Peyer's patch (tissue), 4 donors: Measurements from ENCODE around the gene CDK11B.

Experiments
- POLR2A ChIP-seq, 2 donors: fragments of 450-650 bp; IDR thresholded peaks; one replicate each; pipeline ENCODE4 v1.5.1; 2017; ENCODE audit warnings: antibody characterized with exemption in 2 of 2, mild to moderate bottlenecking in 2 of 2, moderate library complexity in 2 of 2
- TF ChIP-seq, protein P1 (sequence below), 6 experiments: fragments of 450-650 bp in 4 of 6; fragments of 200-600 bp in 2 of 6; sonication (generic) in 1 of 6; IDR thresholded peaks; one replicate each; pipeline ENCODE4 v1.5.1; 2017 to 2019; ENCODE audit warnings: antibody characterized with exemption in 6 of 6, mild to moderate bottlenecking in 3 of 6, moderate library complexity in 1 of 6

DNA sequence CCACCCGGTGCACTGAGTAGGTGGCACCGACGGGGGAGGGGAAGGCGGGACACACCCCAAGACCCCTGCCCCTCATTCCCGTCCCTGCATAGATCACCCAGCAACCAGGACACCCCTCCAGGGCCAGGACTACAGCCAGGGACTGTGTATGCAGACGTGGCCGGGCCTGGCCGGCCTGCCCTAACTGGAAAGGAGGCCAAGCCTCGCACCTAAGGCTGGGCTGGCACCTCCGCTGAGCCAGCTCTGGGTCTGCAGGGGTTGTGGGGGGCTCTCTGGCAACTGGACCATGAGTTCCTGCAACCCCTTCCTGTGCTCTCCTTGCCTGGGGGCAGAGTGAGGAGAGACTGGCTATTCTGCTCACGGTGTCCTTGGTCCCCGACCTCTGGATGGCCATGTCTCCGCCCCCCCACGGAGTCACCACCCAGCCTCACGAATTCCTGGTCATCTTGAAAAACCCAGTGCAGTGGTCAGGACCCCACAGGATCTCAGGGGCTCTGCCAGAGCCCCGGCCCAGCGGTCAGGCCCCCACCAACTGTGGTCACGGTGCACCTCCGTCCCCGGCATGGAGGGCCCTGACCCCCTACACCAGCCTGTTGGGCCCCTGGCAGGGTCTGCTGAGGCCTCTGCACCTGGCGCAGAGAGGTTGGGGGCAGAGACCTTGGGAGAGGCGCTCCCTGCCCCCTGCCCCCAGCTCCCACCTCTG, 57.8 kb downstream of the CDK11B start:
- TF ChIP-seq, protein P1, sequence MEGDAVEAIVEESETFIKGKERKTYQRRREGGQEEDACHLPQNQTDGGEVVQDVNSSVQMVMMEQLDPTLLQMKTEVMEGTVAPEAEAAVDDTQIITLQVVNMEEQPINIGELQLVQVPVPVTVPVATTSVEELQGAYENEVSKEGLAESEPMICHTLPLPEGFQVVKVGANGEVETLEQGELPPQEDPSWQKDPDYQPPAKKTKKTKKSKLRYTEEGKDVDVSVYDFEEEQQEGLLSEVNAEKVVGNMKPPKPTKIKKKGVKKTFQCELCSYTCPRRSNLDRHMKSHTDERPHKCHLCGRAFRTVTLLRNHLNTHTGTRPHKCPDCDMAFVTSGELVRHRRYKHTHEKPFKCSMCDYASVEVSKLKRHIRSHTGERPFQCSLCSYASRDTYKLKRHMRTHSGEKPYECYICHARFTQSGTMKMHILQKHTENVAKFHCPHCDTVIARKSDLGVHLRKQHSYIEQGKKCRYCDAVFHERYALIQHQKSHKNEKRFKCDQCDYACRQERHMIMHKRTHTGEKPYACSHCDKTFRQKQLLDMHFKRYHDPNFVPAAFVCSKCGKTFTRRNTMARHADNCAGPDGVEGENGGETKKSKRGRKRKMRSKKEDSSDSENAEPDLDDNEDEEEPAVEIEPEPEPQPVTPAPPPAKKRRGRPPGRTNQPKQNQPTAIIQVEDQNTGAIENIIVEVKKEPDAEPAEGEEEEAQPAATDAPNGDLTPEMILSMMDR (IDR thresholded peaks at IDR 0.05): no peak
- no peak for TF ChIP-seq POLR2A (IDR thresholded peaks at IDR 0.05)
